SK-N-SH (cell line): ENCODE measurements around the gene PTN. TPM values are rescaled to one million over a fixed set of nuclear protein-coding genes. Genes with fewer than 3 reads are reported as not detected.

Experiments
- CTCF ChIA-PET: fragments of 300-600, 350-600 bp; formaldehyde crosslinking; extraction: SDS; loops from one replicate; lab custom pipeline; 2021; lab: Yijun Ruan, JAX
- POLR2A ChIA-PET: fragments of 350-600 bp; sonication (Branson Sonifier 250); formaldehyde crosslinking; extraction: SDS; loops from one replicate; lab custom pipeline; 2020; ENCODE audit warnings: antibody characterized with exemption, inconsistent platforms; lab: Yijun Ruan, JAX
- DNase-seq: peaks from one replicate; pipeline ENCODE4 v3.0.0; 2012
- H2AFZ ChIP-seq: fragments of 200-600 bp; sonication (generic); 2 replicates; pipeline ENCODE4 v1.8.1; 2016; ENCODE audit warnings: antibody characterized with exemption, mild to moderate bottlenecking, low read depth
- H3F3A ChIP-seq: fragments of 200-600 bp; sonication (generic); replicated peaks from 2 replicates; pipeline ENCODE3; 2016; ENCODE audit warnings: antibody characterized with exemption, mild to moderate bottlenecking; ENCODE audit not compliant: insufficient read depth
- H3K27ac ChIP-seq, 2 experiments: fragments of 200-500 bp in 1 of 2; fragments of 200-600 bp in 1 of 2; sonication (Bioruptor generic) in 1 of 2; sonication (generic), shearing (Covaris generic) in 1 of 2; 2 replicates each; pipeline versions ENCODE4 v1.5.1 to v1.6.1; 2014 to 2016; ENCODE audit warnings: low read depth in 2 of 2, inconsistent platforms in 1 of 2, low read length in 1 of 2, mild to moderate bottlenecking in 1 of 2, mixed read lengths in 1 of 2
- H3K27me3 ChIP-seq: fragments of 200-600 bp; sonication (generic), shearing (Covaris generic); 2 replicates; pipeline ENCODE4 v1.6.1; 2016; ENCODE audit warnings: mixed run types; ENCODE audit not compliant: insufficient read depth
- H3K36me3 ChIP-seq, 2 experiments: fragments of 200-500 bp in 1 of 2; fragments of 200-600 bp in 1 of 2; sonication (Bioruptor generic) in 1 of 2; sonication (generic) in 1 of 2; replicated peaks in 1 of 2; 2 replicates each; pipeline versions ENCODE3 to v1.5.1; 2014 to 2016; ENCODE audit warnings: low read length in 1 of 2, mild to moderate bottlenecking in 1 of 2; ENCODE audit not compliant: insufficient read depth in 2 of 2, control insufficient read depth in 1 of 2
- H3K4me1 ChIP-seq, 2 experiments: fragments of 200-500 bp in 1 of 2; fragments of 200-600 bp in 1 of 2; sonication (Bioruptor generic) in 1 of 2; sonication (generic), shearing (Covaris generic) in 1 of 2; 2 replicates each; pipeline versions ENCODE4 v1.5.1 to v1.6.1; 2014 to 2016; ENCODE audit warnings: low read depth in 1 of 2, low read length in 1 of 2, mixed run types in 1 of 2; ENCODE audit not compliant: insufficient read depth in 2 of 2, control insufficient read depth in 1 of 2
- H3K4me2 ChIP-seq: fragments of 200-600 bp; sonication (generic), shearing (Covaris generic); 2 replicates; pipeline ENCODE4 v1.6.1; 2017; ENCODE audit warnings: mixed run types
- H3K4me3 ChIP-seq, 2 experiments: fragments of 200-500 bp in 1 of 2; fragments of 200-600 bp in 1 of 2; sonication (Bioruptor generic) in 1 of 2; sonication (generic), shearing (Covaris generic) in 1 of 2; 2 replicates each; pipeline versions ENCODE4 v1.5.1 to v1.8.1; 2014 to 2016; ENCODE audit warnings: low read depth in 2 of 2, inconsistent platforms in 1 of 2, low read length in 1 of 2, mild to moderate bottlenecking in 1 of 2, mixed read lengths in 1 of 2, moderate library complexity in 1 of 2
- H3K79me2 ChIP-seq: fragments of 200-600 bp; sonication (generic); 2 replicates; pipeline ENCODE4 v1.8.1; 2017; ENCODE audit warnings: mild to moderate bottlenecking; ENCODE audit not compliant: insufficient read depth
- H3K9ac ChIP-seq: fragments of 200-600 bp; sonication (generic); 2 replicates; pipeline ENCODE4 v1.6.1; 2017; ENCODE audit warnings: mixed run types
- H3K9me2 ChIP-seq: fragments of 200-600 bp; sonication (generic); 2 replicates; pipeline ENCODE4 v1.6.1; 2017; ENCODE audit warnings: mixed run types
- H3K9me3 ChIP-seq: fragments of 200-600 bp; sonication (generic); 2 replicates; pipeline ENCODE4 v1.6.1; 2017; ENCODE audit warnings: mixed run types, mild to moderate bottlenecking, moderate library complexity
- H4K20me1 ChIP-seq: fragments of 200-600 bp; sonication (generic); 2 replicates; pipeline ENCODE4 v1.6.1; 2017; ENCODE audit warnings: mild to moderate bottlenecking, mixed run types; ENCODE audit not compliant: insufficient read depth
- FOSL2 ChIP-seq: IDR thresholded peaks from 2 replicates; pipeline ENCODE4 v1.4.0; 2012; ENCODE audit warnings: low read depth, mild to moderate bottlenecking, moderate library complexity, borderline replicate concordance
- JUND ChIP-seq: IDR thresholded peaks from 2 replicates; pipeline ENCODE4 v1.4.0; 2012
- NFIC ChIP-seq: IDR thresholded peaks from 2 replicates; pipeline ENCODE4 v1.4.0; 2012; ENCODE audit warnings: borderline replicate concordance
- POLR2AphosphoS5 ChIP-seq: IDR thresholded peaks from 2 replicates; pipeline ENCODE4 v1.6.1; 2012; ENCODE audit warnings: low read depth, low read length
- RCOR1 ChIP-seq: fragments of 150-350 bp; IDR thresholded peaks from 2 replicates; pipeline ENCODE4 v1.6.1; 2017; ENCODE audit warnings: antibody characterized with exemption, low read length
- RXRA ChIP-seq: IDR thresholded peaks from 2 replicates; pipeline ENCODE4 v1.4.0; 2012; ENCODE audit warnings: low read depth, mild to moderate bottlenecking, borderline replicate concordance
- SIN3A ChIP-seq: IDR thresholded peaks from 2 replicates; pipeline ENCODE4 v1.6.1; 2012; ENCODE audit warnings: low read depth, mild to moderate bottlenecking, low read length, moderate library complexity, borderline replicate concordance
- WGBS: methylation state at CpG from one replicate; pipeline ENCODE4 v1.1.6; 2017; ENCODE audit warnings: low lambda C conversion rate; 5-methylcytosine and 5-hydroxymethylcytosine counted together
- polyA plus RNA-seq, 3 experiments: library from polyadenylated mRNA; depleted of rRNA; stranded (reverse); fragments of >200 nt; gene quantifications; 2 replicates each; pipeline ENCODE4 v1.2.3, GENCODE V29; 2012
- TF ChIP-seq, protein P1 (sequence below): IDR thresholded peaks from 2 replicates; pipeline ENCODE4 v1.6.1; 2012; ENCODE audit warnings: mild to moderate bottlenecking, low read depth, low read length, moderate library complexity
- TF ChIP-seq, protein P2 (sequence below): IDR thresholded peaks from 2 replicates; pipeline ENCODE4 v1.4.0; 2012; ENCODE audit warnings: low read depth
- TF ChIP-seq, protein P3 (sequence below): IDR thresholded peaks from 2 replicates; pipeline ENCODE4; 2012
- TF ChIP-seq, protein P4 (sequence below): fragments of 150-350 bp; IDR thresholded peaks from 2 replicates; pipeline ENCODE4 v1.6.1; 2016; ENCODE audit warnings: mild to moderate bottlenecking, low read depth, low read length
- TF ChIP-seq, protein P5 (sequence below): fragments of 150-350 bp; IDR thresholded peaks from 2 replicates; pipeline ENCODE4 v1.6.1; 2017; ENCODE audit warnings: antibody characterized with exemption, low read length, low read depth, borderline replicate concordance

The PTN gene, protein sequence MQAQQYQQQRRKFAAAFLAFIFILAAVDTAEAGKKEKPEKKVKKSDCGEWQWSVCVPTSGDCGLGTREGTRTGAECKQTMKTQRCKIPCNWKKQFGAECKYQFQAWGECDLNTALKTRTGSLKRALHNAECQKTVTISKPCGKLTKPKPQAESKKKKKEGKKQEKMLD
- 19.8 and 23.7 TPM in 2 replicates for polyA plus RNA-seq (2012; rRNA removed)
- polyA plus RNA-seq (2012; cell fraction: cytosol; rRNA removed) = 26.3 and 27.4 TPM in 2 replicates
- polyA plus RNA-seq (2012; cell fraction: nucleus; rRNA removed) = 8.6 and 10.9 TPM in 2 replicates

DNA sequence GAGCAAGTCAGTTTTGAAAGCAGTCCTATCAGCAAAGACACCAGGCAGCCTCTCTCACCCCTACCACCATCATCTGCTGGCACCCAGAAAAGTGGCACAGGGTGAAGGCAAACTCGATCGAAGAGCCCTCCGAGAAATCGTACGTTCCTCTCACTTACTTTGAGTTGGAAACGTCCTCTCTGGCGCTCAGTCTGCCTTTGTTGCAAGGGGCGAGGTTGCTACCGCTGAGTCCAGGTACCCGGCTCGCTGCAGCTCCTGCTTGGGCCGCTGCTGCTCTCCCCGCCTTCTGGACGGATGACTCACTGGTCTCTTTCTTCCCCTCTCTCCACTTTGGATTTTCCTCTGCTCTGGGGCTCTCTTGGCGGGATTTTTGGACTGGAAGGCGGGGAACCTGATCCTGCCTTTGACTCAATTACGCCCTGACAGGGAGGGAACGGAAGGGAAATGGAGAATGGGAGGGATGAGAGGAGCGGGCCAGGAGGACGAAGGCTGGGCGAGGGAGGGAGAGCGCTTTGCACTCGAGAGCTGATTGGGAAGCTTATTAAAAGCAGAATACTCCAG lies at the start of gene PTN:
PTN (minus strand) TSS at position 453 of the 561 bp plus-strand sequence. CDS start 88,760 bp downstream, outside the sequence.
- no peaks in the 10 kb centered on the region for H4K20me1 ChIP-seq
- no peaks in the 10 kb centered on the region for H3K36me3 ChIP-seq
- POLR2A ChIA-PET = no interaction called here
- H3K4me1 ChIP-seq = peaks cover 0 to 6% of the 10 kb centered on the region in 2 experiments; a peak in 2 of 4 replicates
- peak; percentile 58 for DNase-seq
- TF ChIP-seq JUND (peak; percentile 61; the same call in 1 of the 2 replicates), RCOR1 (no peak), POLR2AphosphoS5 (0 out of 2 replicates have a peak, but pooled peaks have one; percentile 12), FOSL2 (peak; percentile 75), RXRA (no peak), SIN3A (peak; percentile 70; the same call in 1 of the 2 replicates), NFIC (no peak)
- TF ChIP-seq, protein P1, sequence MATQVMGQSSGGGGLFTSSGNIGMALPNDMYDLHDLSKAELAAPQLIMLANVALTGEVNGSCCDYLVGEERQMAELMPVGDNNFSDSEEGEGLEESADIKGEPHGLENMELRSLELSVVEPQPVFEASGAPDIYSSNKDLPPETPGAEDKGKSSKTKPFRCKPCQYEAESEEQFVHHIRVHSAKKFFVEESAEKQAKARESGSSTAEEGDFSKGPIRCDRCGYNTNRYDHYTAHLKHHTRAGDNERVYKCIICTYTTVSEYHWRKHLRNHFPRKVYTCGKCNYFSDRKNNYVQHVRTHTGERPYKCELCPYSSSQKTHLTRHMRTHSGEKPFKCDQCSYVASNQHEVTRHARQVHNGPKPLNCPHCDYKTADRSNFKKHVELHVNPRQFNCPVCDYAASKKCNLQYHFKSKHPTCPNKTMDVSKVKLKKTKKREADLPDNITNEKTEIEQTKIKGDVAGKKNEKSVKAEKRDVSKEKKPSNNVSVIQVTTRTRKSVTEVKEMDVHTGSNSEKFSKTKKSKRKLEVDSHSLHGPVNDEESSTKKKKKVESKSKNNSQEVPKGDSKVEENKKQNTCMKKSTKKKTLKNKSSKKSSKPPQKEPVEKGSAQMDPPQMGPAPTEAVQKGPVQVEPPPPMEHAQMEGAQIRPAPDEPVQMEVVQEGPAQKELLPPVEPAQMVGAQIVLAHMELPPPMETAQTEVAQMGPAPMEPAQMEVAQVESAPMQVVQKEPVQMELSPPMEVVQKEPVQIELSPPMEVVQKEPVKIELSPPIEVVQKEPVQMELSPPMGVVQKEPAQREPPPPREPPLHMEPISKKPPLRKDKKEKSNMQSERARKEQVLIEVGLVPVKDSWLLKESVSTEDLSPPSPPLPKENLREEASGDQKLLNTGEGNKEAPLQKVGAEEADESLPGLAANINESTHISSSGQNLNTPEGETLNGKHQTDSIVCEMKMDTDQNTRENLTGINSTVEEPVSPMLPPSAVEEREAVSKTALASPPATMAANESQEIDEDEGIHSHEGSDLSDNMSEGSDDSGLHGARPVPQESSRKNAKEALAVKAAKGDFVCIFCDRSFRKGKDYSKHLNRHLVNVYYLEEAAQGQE = peak; percentile 11; the same call in 1 of the 2 replicates
- TF ChIP-seq, protein P2, sequence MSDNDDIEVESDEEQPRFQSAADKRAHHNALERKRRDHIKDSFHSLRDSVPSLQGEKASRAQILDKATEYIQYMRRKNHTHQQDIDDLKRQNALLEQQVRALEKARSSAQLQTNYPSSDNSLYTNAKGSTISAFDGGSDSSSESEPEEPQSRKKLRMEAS = peak; percentile 76
- TF ChIP-seq, protein P3, sequence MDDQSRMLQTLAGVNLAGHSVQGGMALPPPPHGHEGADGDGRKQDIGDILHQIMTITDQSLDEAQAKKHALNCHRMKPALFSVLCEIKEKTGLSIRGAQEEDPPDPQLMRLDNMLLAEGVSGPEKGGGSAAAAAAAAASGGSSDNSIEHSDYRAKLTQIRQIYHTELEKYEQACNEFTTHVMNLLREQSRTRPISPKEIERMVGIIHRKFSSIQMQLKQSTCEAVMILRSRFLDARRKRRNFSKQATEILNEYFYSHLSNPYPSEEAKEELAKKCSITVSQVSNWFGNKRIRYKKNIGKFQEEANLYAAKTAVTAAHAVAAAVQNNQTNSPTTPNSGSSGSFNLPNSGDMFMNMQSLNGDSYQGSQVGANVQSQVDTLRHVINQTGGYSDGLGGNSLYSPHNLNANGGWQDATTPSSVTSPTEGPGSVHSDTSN = 0 out of 2 replicates have a peak, but pooled peaks have one; percentile 7
- TF ChIP-seq, protein P4, sequence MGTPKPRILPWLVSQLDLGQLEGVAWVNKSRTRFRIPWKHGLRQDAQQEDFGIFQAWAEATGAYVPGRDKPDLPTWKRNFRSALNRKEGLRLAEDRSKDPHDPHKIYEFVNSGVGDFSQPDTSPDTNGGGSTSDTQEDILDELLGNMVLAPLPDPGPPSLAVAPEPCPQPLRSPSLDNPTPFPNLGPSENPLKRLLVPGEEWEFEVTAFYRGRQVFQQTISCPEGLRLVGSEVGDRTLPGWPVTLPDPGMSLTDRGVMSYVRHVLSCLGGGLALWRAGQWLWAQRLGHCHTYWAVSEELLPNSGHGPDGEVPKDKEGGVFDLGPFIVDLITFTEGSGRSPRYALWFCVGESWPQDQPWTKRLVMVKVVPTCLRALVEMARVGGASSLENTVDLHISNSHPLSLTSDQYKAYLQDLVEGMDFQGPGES = no peak
- TF ChIP-seq, protein P5, sequence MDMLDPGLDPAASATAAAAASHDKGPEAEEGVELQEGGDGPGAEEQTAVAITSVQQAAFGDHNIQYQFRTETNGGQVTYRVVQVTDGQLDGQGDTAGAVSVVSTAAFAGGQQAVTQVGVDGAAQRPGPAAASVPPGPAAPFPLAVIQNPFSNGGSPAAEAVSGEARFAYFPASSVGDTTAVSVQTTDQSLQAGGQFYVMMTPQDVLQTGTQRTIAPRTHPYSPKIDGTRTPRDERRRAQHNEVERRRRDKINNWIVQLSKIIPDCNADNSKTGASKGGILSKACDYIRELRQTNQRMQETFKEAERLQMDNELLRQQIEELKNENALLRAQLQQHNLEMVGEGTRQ = no peak
- no peaks in the 10 kb centered on the region for H3K9me2 ChIP-seq
- no peaks in the 10 kb centered on the region for H3K27me3 ChIP-seq
- WGBS = 3% methylated on average over 23 of the region's 23 CpGs
- no peaks in the 10 kb centered on the region for H3K9me3 ChIP-seq
- no peaks in the 10 kb centered on the region for H3F3A ChIP-seq
- H3K27ac ChIP-seq = no peak within 1 kb of the TSS
- H3K9ac ChIP-seq = peak within 1 kb of the TSS; percentile 35; the same call in 1 of the 2 replicates
- H3K4me3 ChIP-seq = peak within 1 kb of the TSS; percentile 34 to 64
- H2AFZ ChIP-seq = peak within 1 kb of the TSS; percentile 82
- CTCF ChIA-PET = interaction anchor here (0.9 to 2.2 kb wide), 2 partner anchors 76 to 174 kb away, joined by 3 to 7 read pairs; no protein-coding TSS in a partner anchor
- no peaks in the 10 kb centered on the region for H3K79me2 ChIP-seq
- peak within 1 kb of the TSS; percentile 87 for H3K4me2 ChIP-seq
